GM21528 (cell line): Measurements from ENCODE around the gene EFCAB12.
"Not testable (repeated sequence)": the region's sequence is repeated elsewhere in the genome, so short reads cannot be mapped to it uniquely, and the experiment has no call there.

Experiments used
- ATAC-seq: cut with Tn5 transposase; IDR thresholded peaks from one replicate; pipeline ENCODE4 v1.9.1; 2021; ENCODE audit warnings: mild to moderate bottlenecking, moderate library complexity; ENCODE audit not compliant: unreplicated experiment, low FRiP score

Gene EFCAB12

DNA sequence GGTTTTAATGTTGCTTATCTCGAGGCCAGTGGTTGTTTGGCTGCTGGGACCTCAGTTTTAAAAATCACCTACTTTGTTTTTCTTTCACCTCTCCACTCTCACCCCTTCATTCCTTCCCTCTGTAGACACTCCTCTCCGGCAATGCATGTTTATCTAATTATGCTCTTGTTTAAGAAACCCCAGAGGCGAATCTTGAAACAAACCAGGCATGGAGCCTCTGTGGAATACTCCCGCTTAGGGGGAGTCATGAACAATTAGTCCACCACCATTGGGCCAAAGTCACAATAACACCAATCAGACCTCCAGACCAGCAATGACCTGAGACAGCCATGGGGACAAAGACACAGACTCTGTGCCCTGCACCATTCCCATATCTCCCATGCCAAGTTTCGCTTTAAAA lies 53.3 kb downstream of the EFCAB12 start:
- ATAC-seq, result no peak

DNA sequence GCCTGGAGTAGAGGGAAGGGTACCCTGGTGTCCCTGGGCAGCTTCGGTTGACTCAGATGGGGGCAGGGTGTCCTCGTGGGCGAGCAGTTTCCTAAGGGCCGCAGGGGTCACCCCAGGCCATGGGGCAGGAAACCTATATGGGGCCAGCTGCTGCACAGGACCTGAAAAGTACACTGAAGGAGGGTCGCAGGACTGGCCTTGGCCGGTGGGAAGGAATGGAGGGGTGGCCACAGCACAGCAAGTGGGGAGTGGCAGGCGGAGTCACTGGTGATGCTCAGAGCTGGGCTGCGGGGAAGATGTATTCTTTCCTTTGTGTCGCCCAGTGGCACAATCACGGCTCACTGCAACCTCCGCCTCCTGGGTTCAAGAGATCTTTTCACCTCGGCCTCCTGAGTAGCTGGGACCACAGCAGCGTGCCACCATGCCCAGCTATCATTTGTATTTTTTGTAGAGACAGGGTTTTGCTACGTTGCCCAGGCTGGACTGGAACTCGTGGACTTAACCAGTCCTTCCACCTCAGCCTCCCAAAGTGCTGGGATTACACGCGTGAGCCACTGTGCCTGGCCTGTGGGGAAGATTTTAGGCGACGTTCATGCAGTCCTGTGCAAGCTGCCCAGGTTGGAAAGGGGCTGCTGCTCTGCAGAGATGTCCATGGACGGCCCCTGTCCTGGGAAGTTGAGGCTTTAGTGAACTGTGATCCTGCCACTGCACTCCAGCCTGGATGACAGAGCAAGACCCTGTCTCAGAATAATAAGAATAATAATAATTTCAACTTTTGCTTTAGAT lies 57.2 kb downstream of the EFCAB12 start:
- ATAC-seq, result no peak

DNA sequence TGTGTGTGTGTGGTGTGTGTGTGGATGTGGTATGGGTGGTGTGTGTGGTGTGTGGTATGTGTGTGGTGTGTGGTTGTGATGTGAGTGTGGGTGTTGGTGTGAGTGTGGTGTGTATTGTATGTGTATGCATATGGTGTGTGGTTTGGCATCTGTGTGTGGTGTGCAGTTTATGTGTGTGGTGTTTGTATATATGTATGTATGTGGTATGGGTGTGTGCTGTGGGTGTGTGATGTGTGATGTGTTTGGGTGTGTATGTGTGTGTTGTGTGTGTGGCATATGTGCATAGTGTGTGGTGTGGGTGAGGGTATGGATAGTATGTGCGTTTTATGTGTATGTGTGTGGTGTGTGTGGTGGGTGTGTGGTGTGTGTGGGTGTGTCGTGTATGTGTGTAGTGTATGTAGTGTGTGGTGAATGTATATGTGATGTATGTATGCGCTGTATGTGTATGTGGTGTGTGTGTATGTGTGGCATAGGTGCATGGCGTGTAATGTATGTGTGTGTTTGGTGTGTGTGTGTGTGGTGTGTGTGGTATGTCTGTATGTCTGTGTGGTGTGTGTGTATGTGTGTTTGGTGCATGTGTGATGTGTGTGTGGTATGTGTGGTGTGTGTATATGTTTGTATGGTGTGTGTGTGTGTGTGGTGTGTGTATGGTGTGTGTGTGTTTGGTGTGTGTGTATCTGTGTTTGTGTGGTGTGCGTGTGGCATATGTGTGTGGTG lies 58.0 kb downstream of the EFCAB12 start:
- ATAC-seq, result no peak

DNA sequence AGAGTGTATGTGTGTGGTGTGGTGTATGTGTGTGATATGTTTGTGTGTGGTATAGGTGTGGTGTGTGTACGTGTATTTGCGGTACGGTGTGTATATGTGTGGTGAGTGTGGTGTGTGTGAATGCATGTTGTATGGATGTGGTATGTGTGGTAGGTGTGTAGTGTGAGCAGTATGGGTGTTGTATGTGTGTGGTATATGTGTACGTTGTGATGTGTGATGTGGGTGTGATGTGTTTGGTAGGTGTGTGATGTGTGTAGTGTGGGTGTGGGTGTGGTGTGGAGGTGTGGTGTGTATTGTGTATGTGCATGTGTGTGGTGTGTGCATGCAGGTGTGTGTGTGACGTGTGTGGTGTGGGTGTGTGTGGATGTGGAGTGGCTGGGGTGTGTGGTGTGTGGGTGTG lies 58.7 kb downstream of the EFCAB12 start:
- no peak for ATAC-seq

DNA sequence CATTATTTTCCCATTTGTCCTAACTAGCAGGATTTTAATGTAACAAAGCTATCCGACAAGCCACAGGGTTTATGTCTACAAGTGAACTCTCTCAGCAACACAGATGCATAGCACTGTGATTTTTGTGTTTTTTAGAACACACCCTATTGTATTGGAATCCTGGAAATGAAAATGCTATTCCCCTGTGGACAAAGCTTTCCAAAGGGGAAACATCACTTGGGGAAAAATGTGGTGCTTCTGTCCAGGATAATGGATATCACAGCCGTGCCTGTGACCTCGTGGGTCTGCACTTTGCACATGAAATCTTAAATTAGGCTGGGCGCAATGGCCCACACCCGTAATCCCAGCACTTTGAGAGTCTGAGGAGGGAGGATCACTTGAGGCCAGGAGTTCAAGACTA lies 60.6 kb downstream of the EFCAB12 start:
- no peak for ATAC-seq

DNA sequence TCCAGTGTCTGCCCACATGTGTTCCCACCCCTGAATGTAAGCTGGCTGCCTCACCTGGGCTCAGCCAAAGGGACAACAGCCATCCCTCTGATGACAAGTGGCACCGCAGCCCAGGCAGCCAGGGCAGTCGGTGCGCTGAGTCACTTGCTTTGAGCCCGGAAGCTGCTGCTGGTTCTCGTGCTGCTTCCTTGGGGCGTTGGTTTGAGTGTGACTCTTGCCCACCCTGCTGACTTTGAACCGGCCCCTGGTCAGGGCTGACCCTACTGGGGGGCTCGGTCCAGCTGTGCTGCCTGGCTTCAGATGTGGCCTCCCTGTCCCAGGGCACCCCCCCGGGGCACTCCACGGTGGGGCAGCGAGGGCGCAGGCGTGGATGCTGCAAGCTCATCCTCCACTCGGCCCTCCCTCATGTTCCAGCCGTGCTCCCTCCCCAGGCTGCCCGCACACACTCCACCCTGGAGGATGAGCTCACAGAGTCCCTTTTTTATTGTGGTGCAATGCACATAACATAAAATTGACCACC lies 62.1 kb downstream of the EFCAB12 start:
- ATAC-seq, result no peak

DNA sequence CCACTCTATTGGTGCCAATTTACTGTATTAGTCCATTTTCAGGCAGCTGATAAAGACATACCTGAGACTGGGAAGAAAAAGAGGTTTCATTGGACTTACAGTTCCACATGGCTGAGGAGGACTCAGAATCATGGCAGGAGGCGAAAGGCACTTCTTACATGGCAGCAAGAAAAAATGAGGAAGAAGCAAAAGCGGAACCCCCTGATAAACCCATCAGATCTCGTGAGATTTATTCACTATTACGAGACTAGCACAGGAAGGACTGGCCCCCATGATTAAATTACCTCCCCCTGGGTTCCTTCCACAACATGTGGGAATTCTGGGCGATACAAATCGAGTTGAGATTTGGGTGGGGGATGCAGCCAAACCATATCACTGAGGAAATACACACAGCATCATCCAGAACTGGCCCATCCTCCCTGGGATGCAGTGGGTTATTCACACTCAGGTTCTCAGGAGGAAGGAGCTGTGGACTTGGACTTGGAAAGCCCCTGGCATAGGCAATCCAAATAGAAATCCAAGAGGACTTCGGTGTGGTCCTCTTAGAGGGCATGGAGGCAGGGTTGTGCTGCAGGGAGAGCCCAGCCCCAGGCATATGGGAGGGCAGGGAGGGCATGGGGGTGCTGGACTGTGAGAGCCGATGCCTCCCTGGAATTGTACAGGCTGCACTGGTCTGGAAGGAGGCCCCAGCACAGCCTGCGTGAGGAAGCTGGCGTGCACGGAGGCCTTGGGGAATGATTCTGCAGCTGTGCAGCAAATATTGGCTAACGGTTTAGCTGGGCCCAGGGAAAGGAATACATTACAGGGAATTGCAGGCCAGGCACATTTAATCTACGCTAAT lies 62.9 kb downstream of the EFCAB12 start:
- no peak for ATAC-seq

DNA sequence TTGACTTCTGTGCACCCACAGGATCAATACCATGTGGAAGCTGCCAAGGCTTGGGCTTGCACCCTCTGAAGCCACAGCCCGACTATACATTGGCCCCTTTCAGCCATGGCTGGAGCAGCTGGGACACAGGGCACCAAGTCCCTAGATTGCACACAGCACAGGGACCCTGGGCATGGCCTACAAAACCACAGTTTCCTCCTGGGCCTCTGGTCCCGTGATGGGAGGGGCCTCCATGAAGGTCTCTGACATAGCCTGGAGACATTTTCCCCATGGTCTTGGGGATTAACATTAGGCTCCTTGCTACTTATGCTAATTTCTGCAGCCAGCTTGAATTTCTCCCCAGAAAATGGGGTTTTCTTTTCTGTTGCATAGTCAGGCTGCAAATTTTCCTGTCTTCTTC lies 63.6 kb downstream of the EFCAB12 start:
- not testable (repeated sequence) for ATAC-seq

DNA sequence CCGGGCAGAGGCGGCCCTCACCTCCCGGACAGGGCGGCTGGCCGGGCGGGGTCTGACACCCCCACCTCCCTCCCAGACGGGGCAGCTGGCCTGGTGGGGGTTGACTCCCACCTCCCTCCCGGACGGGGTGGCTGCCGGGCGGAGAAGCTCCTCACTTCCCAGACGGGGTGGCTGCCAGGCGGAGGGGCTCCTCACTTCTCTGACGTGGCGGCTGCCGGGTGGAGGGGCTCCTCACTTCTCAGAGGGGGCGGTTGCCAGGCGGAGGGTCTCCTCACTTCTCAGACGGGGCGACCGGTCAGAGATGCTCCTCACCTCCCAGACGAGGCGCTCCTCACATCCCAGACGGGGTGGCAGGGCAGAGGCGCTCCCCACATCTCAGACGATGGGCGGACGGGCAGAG lies 65.1 kb downstream of the EFCAB12 start:
- not testable (repeated sequence) for ATAC-seq

DNA sequence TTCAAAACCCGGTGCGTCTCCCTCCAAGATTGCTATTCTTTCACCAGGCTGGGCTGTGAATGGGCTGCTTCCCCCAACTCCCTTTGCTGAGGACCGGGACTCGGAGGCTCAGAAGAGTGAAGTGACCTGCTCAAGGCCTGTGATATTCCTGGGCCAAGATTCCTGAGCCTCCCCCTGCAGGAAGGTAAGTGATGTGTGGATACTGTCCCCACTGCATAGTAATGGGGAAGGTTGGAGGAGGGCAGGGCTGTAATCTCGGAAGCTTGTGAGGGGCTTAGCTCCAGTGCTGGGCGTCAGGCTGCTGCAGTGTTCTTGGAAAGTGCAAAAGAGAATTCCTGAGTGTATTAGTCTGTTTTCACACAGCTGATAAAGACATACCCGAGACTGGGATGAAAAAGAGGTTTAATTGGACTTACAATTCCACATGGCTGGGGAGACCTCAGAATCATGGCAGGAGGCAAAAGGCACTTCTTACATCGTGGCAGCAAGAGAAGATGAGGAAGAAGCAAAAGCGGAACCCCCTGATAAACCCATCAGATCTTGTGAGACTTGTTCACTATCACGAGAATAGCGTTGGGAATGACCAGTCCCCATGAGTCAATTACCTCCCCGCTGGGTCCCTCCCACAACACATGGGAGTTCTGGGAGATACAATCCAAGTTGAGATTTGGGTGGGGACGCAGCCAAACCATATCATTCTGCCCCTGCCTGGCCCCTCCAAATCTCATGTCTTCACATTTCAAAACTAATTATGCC lies 67.6 kb downstream of the EFCAB12 start:
- no peak for ATAC-seq

DNA sequence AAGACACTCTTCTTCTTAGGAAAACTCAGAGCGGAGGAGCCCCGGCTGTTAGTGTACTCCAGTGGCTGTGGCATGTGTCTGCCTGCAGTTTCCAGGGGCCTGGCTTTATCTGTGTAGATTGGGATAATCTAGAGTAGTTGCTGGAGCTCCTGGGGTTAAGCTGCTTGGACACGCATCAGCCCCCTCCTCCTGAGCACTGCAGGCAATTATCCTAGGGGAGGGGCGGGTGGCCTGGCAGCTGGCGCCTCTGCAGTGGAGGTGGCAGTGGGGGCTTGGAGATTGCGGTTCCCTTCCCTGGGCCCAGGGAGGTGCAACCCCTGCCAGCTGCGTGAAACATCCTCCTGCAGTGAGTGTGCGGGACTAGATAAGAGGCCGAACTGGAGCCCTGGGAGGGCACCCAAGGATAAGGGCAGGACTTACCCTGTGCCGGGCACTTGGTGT lies 68.2 kb downstream of the EFCAB12 start:
- no peak for ATAC-seq

DNA sequence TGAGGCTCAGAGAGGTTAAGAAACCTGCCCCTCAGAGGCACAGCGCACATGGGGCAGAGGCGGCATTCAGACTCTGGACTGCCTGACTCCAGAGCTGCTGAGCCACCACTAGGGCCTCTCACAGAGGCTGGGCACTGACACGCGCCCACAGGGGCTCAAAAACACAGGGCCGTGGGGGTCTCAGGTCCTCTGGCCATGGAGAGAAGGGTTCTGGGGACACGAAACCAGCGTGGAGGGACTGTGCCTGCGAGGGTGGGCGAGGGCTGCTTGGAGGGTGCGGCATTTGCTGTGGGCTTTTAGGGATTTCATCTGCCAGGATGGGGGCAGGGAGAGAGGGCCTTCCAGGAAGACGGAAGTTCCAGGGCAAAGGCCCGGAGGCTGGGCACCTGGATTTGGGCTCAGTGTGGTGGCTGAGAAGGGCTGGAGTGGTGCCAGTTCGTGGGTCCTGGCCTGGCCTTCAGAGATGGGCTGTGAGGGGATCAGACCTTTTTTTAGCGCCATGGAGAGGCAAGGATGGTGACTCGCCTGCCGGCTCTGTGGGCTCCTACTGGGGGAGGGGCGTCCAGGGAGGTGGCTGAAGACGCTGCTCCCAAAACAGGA lies 69.6 kb downstream of the EFCAB12 start:
- ATAC-seq, result no peak

DNA sequence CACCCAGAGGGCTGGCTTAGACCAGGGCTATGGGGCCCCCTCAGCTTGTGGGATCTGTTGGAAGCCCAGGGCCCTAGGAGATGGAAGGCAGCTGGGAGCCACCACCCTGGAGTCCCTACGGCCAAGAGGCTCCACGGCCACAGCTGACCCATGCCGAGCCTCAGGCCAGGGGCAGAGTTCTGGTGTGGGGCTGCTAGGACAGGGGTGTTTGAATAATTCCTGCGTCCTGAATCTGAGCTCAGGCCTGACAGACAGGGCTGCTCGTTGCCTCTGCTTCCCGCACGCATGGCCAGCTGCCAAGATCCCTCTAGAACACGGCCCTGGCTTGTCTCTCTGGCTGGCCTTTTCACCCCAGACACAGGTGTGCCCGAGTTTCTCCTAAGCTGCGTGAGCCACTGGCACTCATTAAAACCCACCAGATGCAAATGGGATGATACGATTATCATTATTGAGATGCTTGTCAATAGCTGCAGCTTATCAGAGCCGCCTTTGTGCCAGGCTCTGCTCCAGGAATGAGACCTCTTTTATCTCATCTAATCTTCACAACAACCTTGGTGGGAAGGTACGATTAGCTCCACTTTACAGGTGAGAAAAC lies 70.2 kb downstream of the EFCAB12 start:
- no peak for ATAC-seq

DNA sequence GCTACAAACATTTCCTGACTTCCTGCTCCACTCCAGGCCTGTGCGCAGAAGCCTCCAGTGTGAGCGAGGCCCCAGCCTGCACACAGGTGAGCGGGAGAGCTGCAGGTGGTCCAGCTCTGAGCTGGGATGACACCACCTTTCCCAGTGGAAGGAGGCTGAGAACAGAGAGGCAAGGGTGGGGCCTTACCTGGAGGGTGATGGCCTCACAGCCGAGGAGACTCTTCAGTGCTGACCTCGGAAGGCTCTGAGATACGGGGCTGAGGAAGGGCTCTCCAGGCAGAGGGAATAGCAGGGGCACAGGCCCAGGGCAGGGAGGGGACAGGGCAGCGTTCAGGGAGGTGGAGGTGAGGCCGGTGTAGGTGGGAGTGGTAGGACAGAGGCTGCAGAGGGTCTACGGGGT lies 70.8 kb downstream of the EFCAB12 start:
- no peak for ATAC-seq

DNA sequence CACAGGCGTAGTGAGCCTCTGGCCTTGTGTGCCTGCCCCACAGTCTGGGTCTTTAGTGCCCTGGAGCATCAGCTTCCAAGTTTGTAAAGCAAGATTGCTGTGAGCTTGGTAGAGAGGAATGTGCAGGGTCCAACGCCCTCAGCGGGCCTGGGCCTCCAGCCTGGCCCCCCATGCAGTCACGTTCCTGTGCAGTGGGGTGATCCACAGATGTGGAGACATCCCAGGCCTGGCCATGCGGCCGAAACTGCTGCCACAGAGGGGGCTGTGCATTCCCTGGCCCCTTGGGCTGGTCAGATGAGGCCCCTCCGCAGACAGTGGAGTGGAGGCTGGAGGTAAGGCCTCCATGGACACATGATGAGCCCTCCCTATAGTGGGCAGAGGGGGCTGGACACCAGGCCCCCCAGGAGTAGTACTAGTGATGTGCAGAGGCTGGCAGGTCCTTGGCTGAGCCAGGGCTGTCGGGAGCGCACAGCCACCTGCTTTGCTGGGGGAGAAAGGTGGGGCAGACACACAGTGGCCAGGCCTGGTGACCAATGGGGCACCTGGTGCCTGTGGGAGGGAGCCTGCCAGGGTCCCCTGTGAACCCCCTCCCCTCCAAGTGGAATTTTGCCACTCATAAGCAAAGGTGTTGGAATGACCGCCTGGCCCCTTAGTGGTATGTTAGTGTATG lies 71.5 kb downstream of the EFCAB12 start:
- no peak for ATAC-seq

DNA sequence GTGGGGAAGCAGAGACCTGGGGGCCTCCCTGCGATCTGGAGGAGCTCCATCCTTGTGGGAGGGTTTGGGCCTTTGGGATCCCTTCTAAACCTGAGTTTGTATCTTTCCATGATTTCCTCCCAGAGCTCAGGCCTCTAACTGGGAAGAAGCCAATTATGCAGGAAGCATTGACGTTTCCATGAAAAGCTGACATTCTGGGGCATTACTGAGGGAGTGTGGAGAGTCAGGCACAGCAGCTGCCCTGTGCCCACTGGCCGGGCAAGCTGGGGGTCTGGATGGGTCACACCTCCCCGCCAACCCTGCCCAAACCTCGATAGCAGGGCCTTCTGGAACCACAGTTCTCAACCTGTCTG lies 74.9 kb downstream of the EFCAB12 start:
- ATAC-seq, result no peak

DNA sequence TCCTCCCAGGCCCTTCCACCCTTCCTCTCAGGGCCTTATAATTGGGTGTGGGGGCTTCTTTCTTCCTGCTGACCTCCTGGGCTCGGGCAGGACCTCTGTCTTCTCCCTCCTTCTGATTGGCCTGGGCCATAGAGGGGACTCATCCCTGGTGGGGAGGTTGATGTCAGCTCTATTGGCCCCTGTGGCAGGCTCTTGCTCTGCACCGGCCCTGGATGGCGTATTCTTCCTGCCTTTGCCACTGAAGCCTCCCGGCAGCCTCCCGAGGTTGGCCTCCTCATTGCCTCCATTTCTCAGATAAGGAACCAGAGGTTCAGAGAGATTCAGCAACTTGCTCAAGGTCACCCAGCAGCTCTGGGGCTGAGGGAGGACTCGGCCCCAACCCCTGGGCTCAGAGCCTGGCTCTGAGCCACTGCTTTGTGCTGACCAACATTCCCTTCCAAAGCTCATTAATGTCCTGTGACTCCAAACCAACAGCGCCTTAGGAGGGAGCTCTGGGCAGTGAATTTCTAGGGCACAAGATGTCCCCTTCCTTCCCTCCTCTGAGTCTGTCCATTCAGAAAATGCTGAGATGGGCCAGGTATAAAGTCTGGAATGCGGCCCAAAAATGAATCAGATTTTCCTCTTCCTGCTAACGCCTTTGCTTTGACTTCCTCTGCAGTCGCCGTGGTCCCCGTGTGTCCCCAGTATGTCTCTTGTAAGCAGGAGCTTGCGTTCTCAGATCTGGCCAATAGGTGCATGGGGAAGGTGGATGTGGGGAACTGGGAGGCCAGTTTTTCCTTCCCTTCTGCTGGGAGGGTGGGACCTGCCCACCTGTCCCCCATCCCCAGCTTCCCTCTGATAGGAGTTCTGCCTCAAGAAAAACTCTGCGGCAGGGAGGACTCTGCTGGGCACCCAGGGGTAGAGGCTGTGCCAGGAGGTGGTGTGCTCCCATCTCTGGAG lies 75.5 kb downstream of the EFCAB12 start:
- no peak for ATAC-seq

DNA sequence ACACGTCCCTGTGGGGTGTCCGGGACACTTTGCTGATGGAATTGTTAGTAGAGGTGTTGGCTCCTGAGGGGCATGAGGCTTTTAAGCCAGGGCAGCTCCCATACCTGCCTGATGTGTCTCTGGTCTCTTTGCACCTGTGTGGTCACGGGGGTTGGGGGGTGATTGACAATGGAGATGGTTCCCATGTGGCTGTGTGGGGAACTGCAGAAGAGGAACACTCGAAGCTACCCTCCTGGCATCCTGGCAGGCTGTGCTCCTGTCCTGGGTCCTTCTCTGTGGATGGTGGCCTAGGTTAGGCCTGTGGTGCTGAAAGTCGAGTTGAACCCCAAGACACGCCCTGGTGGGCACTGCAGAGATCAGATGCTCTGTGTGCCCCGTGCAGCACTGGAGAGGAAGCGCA lies 76.4 kb downstream of the EFCAB12 start:
- ATAC-seq, result no peak
